NCI-H1092 (cell line): ENCODE data around the gene ABHD11.

ENCODE experiments used
- DNase-seq: peaks from one replicate; lab custom pipeline; 2025; lab: John Stamatoyannopoulos, UW

Gene ABHD11

DNA sequence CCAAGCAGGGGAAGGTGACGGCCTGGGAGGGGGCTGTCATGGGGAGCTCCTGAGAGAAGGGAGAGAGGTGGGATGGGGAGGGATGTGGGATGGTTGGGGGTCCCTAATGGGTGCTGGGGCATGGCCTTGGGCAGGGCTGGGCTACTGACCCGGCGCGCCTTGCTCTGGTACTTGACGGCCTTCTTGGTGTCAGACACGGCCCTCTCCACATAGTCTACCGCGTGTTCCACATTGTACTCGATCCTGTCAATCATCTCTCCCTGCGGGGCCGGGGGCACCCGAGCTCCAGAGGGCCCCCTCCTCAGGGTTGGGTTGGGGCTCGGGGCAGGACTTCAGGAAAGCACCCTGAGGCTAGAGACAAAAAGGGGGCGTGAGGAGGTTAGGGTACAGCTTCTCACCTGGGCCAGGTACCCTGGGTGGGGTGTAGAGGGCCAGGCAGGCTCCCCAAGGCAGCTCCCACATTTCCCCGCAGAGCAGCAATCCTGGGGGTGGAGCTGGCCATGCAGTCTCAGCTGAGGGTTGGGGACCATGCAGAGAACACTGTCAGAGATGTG is 37.9 kb downstream of the ABHD11 start:
- DNase-seq, result no peak

DNA sequence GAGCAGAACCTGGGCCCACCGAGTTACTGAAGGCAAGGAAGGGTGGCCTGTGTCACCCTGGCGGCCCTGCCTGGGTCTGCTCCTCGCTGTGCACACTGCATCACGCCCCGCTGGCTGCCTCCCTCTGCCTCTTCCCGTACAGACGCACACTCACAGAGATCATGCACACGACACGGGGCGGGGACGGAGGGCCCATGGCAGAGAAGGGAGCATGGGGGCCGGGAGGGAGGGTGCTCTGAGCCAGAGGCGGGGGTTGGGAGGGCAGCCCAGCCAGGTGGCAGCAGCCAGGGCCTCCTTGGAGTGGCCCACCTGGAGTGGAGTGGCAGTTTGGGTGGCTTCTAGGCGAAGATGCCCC is 38.6 kb downstream of the ABHD11 start:
- DNase-seq, result no peak

DNA sequence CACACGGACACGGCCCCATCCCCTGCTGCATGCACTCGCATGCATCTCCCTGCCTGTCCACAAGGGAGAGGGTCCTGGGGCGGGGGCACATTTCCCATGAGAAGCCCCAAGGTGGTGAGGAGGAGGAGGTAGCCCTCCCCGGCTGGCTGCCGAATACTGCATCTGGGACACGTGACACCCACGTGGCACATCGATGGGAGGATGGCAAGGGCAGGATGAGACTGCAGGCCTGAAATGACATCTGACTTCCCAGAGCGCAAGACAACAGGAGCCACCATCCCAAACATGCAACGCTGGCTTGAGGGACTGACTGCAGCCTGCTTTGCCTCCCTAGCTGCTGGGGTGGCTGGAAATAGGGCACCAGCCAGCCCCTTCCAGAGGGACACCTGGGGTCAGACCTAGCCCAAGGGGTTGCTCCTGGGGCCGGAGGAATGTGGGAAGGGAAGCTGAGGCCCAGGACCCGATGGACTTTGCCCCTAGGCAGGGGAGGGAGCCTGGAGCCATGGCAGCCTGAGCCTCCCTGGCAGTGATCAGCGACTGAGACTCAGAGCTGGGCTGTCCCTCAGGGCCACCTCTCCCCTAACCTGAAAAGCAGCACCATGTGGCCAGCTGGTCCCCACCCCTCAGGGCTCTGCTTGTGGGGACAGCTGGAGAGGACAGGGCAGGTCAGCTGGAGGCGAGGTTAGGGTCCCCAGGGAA is 39.1 kb downstream of the ABHD11 start:
- no peak for DNase-seq

DNA sequence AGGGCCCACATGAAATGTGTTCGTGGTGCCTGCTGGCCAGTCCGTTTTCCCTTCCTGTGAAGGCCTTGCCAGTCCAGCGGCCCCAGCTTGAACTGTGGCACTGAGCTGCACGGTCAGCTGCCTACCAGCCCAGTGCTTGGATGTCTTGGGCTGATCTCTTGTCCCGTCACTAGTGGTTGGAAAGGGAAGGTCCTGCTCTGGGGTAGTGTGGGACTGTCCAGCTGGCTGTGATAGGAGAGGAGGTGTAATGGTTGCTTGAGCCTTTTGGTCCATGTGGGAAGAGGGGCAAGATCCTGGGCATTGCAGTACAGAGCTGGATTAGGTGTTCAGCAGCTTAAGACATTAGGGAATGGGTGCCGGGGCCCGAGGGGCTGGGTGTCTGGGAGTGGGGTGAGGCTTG is 40.2 kb downstream of the ABHD11 start:
- no peak for DNase-seq

DNA sequence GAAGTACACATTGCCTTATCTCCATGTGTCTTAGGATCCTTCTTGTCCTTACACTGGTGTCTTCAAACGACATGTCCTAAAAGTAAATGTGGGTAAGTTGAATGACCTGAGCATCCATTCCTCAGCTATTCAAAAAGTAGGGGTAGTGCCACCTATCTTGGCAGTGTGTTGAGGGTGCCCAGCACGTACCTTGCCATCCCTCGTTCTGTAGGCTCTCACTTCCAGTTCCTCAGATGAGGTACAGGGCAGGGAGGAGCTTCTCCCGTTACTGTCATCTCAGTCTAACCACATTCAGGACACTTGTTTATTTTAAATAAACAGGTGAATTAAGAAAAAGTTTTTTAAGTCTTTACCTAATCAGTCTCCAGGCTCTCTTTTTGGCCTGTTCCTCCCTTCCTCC is 42.2 kb downstream of the ABHD11 start:
- no peak for DNase-seq

DNA sequence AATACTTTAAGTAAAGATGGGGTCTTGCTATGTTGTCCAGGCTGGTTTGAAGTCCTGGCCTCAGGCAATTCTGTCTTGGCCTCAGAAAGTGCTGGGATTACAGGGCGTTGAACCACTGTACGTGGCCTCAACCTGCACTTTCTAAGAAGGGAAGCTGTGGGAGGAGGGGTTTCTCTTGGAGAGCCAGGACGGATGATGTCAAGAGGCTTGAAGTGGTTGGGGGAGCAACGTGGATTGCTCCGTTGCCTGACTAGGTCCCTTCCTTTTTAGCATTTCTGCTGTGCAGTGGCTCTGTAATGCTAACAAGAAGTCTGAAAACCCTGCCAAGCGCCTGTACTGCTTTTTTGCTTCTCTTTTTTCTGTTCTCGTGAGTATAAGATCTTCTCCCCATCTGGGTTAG is 48.0 kb downstream of the ABHD11 start:
- no peak for DNase-seq

DNA sequence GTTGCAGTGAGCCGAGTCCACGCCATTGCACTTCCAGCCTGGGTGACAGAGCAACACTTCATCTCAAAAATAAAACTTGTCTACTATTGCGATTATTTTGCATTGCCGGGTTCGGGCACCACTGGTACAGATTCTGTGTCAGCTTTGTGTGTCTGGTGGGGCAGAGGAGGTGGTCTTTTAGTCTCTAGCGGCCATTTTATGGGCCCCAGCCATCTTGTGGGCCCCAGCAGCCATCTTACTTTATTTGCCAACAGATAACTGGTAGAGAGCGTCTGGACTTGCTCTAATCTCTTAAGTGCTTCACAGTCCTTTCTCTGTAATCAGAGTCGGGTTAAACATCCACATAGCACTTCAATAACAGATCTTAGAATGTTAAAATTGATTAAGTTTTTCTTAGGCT is 50.3 kb downstream of the ABHD11 start:
- no peak for DNase-seq
